Naive B cell (primary cell): ENCODE results near the gene INSYN1. TPM values are rescaled to one million over a fixed set of nuclear protein-coding genes. Genes with fewer than 3 reads are reported as not detected.
A peak's percentile ranks its signal among the peaks of the same experiment; 100 is the strongest.
"Not testable (repeated sequence)": the region's sequence is repeated elsewhere in the genome, so short reads cannot be mapped to it uniquely, and the experiment has no call there.

Experiments used
- ATAC-seq, 2 donors: fragments of 150-1000 bp; cut with Tn5 transposase; 2 replicates each; pipeline ENCODE4 v1.10.0; 2021; ENCODE audit warnings: low read depth in 2 of 2, mild to moderate bottlenecking in 2 of 2, moderate library complexity in 2 of 2
- DNase-seq: peaks from one replicate; pipeline ENCODE4 v3.0.0; 2022
- H3K27ac Mint-ChIP-seq, 6 donors: one replicate each; pipeline ENCODE4 v1.8.0; 2020 to 2022; ENCODE audit warnings: mild to moderate bottlenecking in 6 of 6, mixed read lengths in 6 of 6, moderate library complexity in 5 of 6, inconsistent platforms in 2 of 6
- H3K27me3 Mint-ChIP-seq, 3 donors: one replicate each; pipeline ENCODE4 v1.8.0; 2021 to 2022; ENCODE audit warnings: mixed read lengths in 3 of 3, mild to moderate bottlenecking in 1 of 3
- H3K36me3 Mint-ChIP-seq, 2 donors: one replicate each; pipeline ENCODE4 v1.8.0; 2020 to 2022; ENCODE audit warnings: mixed read lengths in 2 of 2, inconsistent platforms in 1 of 2, mild to moderate bottlenecking in 1 of 2
- H3K4me1 Mint-ChIP-seq, 3 donors: one replicate each; pipeline ENCODE4 v1.8.0; 2020 to 2022; ENCODE audit warnings: mixed read lengths in 3 of 3, inconsistent platforms in 1 of 3, mild to moderate bottlenecking in 1 of 3, moderate library complexity in 1 of 3
- H3K4me3 Mint-ChIP-seq, 8 donors: one replicate each; pipeline ENCODE4 v1.8.0; 2020 to 2022; ENCODE audit warnings: mild to moderate bottlenecking in 8 of 8, mixed read lengths in 8 of 8, moderate library complexity in 8 of 8, inconsistent platforms in 2 of 8
- H3K9me3 Mint-ChIP-seq, 7 donors: one replicate each; pipeline ENCODE4 v1.8.0; 2020 to 2022; ENCODE audit warnings: mixed read lengths in 7 of 7, mild to moderate bottlenecking in 5 of 7, inconsistent platforms in 2 of 7, moderate library complexity in 1 of 7
- polyA plus RNA-seq, 6 donors: library from polyadenylated mRNA; unstranded; fragments of 300-500 nt; fragmentation: Illumina TruSeq; gene quantifications; one replicate each; pipeline ENCODE4 v1.2.3, GENCODE V29; 2021; ENCODE audit warnings: low read depth in 6 of 6

Gene INSYN1, protein sequence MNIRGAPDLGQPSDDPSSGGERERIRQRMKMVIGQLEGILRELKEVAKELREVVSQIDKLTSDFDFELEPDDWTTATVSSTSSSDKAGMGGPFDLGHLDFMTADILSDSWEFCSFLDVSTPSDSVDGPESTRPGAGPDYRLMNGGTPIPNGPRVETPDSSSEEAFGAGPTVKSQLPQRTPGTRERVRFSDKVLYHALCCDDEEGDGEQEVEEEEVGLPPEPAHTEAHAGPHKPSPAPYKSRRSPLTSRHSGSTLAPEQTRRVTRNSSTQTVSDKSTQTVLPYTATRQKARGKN
- polyA plus RNA-seq, result not detected

DNA sequence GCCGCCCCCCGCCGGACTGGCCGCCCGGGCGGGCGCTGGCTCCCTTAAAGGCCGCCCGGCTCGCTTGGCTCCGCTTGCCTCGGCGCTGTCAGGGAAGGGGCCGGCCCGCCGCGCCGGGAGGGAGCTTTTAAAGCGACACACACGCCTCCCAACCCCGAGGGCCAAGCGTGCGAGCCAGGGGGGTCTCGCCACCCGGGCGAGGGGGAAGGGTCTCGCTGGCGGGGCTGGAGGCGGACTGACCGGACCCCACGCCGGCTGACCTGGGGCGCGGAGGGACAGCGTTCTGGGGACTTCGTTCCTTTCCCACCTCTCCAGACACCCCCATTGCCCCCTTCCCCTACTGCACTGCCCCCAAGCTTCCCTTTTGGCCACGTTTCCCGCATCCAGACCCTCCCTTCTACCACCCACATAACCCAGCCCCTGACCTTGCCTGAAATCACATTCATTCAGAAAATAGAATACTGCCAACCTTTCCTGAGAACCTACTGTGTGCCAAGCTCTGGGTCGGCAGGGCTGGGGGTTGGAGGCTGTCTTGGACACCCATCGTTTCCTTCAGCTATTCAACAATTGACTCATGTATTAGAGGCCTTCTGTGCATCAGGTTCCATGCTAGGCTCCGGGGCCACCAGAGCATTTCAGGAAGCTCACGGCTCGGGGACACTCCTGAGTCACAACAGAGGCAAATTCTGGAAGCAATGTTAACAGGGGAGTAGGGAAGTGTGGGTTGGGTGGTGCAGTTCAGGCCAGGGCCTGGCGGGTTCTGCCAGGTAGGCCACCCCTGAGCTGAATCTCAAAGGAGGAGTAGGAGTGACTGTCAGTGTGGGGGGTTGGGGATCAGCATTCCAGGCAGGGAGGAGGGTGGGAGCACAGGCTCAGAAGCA, at the start of gene INSYN1:
Gene INSYN1 (minus strand): TSS at position 102 of the 881 bp plus-strand sequence. CDS start 2,221 bp downstream, outside the sequence.
- peaks cover 0 to 14% of the 10 kb centered on the region in 2 donors for H3K36me3 Mint-ChIP-seq
- ATAC-seq, result no peak
- H3K27ac Mint-ChIP-seq, result no peak within 1 kb of the TSS
- peak within 1 kb of the TSS in 4 of 8 donors; percentile 2 to 50 (median 12) for H3K4me3 Mint-ChIP-seq
- DNase-seq, result no peak
- peaks cover 0 to 3% (median 0%) of the 10 kb centered on the region in 7 donors for H3K9me3 Mint-ChIP-seq
- peaks cover 0 to 8% (median 3%) of the 10 kb centered on the region in 3 donors for H3K4me1 Mint-ChIP-seq
- peaks cover 36 to 66% (median 65%) of the 10 kb centered on the region in 3 donors for H3K27me3 Mint-ChIP-seq

DNA sequence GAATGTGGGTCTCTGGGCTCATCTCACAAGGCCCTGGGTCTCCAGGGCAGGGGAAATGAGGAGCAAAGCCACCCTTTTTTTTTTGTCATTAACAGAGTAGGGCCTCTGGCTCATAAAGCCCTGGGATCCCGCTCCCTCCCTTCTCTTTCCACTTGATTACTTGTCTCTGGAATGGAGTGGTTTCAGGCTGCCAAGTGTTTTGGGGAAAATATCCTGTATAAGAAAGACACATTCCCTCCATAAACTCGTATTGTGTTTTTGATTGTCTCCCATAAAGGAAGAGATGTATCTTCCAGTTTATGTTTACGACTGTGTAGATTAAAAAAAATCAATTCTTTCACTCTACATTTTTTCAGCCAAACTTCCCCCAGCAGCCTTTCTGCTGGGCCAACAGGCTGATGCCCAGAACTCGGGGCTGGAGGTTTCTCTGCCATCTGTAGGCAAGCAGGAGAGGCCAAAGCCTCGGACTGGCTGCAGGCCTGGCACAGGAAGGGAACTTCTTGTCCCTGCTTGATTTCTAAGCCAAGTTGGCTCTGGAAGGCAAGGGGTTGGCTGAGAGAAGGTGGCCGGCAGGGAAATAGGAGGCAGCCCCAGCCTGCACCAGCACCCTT, 49.4 kb upstream of the INSYN1 start:
- Mint-ChIP-seq H3K4me1 (no peaks in the 10 kb centered on the region), H3K27ac (no peak overlapping the region)

DNA sequence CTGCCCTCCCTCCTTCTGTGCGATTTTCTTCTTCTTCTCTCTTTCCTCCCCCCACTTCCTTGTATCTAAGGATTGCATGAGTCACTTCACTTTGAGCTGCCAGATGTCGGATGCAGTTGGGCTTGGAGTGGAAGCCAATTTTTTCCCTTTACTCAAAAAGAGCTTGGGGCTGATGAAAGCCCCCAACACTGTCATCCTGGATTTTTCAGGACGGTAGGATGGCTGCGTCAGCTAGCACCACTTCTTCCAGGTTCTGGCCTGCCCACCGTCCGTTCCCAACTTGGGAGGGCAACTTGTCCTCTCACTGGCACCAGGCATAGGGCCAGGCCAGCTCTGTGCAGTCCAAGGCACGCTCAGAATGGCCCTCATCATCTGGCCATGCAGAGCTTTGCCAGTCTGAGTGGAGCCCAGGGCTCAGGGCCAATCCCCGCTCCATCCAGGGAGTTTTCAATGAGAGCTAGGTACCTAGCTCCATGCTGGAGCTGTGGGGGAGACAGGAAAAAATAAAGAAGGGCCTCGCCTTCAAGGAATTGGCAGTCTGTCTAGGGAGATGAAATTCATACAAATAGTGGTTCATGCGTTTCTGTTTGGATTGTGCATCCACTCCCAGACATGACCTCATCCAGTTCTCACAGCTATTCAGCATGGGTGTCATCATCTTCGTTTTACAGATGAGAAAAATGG, 47.7 kb upstream of the INSYN1 start:
- Mint-ChIP-seq H3K9me3 (no peaks in the 10 kb centered on the region), H3K4me3 (no peak overlapping the region), H3K27ac (no peak overlapping the region), H3K4me1 (no peaks in the 10 kb centered on the region), H3K27me3 (peaks cover 4 to 16% (median 16%) of the 10 kb centered on the region in 3 donors), H3K36me3 (no peaks in the 10 kb centered on the region)
- DNase-seq (no peak), ATAC-seq (no peak)

More for the DNA sequence above, 49.4 kb upstream of the INSYN1 start:
- Mint-ChIP-seq H3K9me3 (no peaks in the 10 kb centered on the region), H3K36me3 (no peaks in the 10 kb centered on the region), H3K4me3 (no peak overlapping the region), H3K27me3 (peaks cover 4 to 25% (median 16%) of the 10 kb centered on the region in 3 donors)
- DNase-seq, result no peak
- ATAC-seq, result no peak

DNA sequence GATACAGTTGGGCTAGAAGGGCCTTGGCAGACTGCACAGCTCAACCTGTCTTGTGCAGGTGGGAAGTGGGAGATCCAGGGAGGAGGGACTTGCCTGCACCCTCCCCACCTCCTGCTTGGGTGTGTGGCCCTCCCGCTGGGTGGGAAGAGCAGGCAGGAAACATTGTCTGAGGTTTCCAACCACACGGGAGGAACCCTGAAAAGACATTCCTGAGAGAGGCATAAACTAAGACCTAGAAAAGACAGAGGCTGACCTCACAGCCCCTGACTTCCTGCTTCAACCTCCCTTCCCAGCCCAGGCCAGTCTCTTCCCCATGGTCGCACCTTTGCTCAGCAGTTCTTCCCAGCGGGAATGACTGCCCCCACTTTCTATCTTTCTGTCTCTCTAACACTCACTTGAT, 46.3 kb upstream of the INSYN1 start:
- Mint-ChIP-seq H3K4me1 (no peaks in the 10 kb centered on the region), H3K36me3 (no peaks in the 10 kb centered on the region), H3K9me3 (no peaks in the 10 kb centered on the region), H3K27ac (no peak overlapping the region), H3K27me3 (peaks cover 9 to 16% (median 10%) of the 10 kb centered on the region in 3 donors), H3K4me3 (no peak overlapping the region)
- DNase-seq (no peak), ATAC-seq (no peak)

DNA sequence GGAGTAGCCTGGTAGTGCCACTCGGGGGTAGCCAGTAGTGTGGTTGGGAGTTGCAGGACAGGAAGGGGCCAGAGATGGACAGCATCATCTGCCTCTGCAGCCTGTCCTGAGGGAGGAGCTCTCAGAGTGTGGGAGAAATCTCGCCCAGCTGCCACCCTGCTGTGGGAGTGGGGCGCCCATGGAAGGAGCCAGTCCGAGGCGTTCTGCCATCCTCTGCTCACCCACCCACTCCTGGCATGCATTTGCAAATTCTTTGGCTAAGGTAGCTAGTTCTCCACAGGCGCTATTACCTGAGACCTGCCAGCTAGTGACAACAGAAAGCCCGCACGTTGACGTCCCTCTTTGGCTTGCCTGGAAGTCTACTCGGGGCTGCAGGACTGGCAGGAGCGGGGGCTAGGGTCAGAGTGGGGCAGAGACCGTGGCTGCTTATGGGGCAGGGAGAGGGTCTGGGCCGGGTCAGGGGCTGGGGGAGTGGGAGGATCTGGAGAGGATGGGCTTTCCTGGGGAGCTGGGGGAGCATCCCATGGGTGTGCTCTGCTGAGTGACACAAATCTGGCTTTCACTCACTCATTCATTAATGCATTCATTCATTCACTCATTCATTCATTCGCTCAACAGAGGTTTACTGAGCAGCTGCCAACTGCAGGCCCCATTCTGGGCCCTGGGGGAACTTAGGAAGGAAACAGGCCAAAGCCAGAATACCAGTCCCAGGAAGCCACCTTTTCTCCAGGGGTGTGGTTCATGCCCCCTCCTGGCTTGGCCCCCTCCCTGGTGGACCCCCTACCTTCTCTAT, 44.4 kb upstream of the INSYN1 start:
- no peaks in the 10 kb centered on the region for H3K36me3 Mint-ChIP-seq
- no peak overlapping the region for H3K27ac Mint-ChIP-seq
- DNase-seq (no peak), ATAC-seq (no peak)
- H3K27me3 Mint-ChIP-seq, result peaks cover 9 to 26% (median 19%) of the 10 kb centered on the region in 3 donors
- peak overlapping the region in 1 of 8 donors; percentile 22 for H3K4me3 Mint-ChIP-seq
- H3K9me3 Mint-ChIP-seq, result no peaks in the 10 kb centered on the region
- H3K4me1 Mint-ChIP-seq, result no peaks in the 10 kb centered on the region

DNA sequence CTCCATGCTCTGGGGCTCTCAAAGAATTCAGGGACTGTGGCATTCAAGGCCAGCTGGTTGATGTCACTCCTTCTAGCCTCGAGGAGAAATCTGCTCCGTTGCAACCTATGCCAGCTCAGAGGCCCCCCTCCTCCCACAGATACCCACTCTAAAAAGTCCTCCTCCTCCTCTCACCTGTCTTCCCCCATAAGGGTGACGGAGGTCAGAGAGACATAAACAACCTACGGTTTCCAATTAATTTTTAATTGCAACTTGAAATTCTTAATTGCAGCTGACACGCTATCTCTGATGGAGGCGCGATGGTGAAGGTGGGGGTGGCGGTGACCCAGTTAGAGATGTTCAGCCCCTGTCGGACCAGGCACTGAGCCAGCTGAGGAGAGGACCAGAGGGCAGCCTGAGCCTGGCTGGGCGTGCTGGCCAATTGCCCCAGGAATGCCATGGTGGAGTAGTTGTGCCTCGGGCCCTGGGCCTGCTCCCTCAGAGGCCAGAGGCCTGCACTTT, 43.2 kb upstream of the INSYN1 start:
- no peak for DNase-seq
- H3K27me3 Mint-ChIP-seq, result peaks cover 9 to 23% (median 17%) of the 10 kb centered on the region in 3 donors
- H3K36me3 Mint-ChIP-seq, result no peaks in the 10 kb centered on the region

DNA sequence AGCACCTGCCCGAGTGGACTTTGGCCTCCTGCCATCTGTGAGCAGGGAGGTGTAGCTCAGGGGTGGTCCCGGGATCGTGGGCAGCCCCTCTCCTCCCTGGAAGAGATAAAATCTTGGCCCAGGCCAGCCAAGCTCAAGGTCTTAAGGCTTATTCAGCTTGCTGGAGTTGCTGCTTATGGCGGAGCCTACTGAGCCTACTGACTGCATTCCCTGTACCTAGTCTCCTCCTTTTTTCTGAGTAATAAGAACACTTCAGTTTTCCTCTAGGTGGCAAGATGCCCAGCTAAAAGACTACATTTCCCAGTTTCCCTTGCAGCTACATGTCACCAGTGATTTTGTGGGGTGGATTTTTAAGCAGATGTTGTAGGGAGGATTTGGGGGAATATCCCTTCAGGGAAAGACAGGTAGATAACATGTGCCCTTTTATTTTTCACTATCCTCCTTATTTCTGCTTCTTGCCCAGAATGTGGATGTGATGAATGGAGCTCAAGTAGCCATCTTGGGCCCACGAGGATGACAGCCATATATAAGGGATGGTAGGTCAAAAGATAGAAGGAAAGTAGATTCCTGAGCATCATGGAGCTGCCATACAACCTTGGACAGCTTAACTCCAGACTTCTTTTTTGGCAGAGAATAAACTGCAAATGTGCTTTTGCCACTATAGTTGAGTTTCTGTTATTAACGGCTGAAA, 41.4 kb upstream of the INSYN1 start:
- Mint-ChIP-seq H3K27me3 (peaks cover 12 to 19% (median 12%) of the 10 kb centered on the region in 3 donors), H3K4me3 (no peak overlapping the region), H3K9me3 (no peaks in the 10 kb centered on the region), H3K36me3 (no peaks in the 10 kb centered on the region), H3K27ac (no peak overlapping the region), H3K4me1 (no peaks in the 10 kb centered on the region)
- ATAC-seq (no peak), DNase-seq (no peak)

More for the DNA sequence above, 43.2 kb upstream of the INSYN1 start:
- H3K27ac Mint-ChIP-seq, result no peak overlapping the region
- no peaks in the 10 kb centered on the region for H3K9me3 Mint-ChIP-seq
- H3K4me3 Mint-ChIP-seq, result no peak overlapping the region
- H3K4me1 Mint-ChIP-seq, result no peaks in the 10 kb centered on the region
- no peak for ATAC-seq

DNA sequence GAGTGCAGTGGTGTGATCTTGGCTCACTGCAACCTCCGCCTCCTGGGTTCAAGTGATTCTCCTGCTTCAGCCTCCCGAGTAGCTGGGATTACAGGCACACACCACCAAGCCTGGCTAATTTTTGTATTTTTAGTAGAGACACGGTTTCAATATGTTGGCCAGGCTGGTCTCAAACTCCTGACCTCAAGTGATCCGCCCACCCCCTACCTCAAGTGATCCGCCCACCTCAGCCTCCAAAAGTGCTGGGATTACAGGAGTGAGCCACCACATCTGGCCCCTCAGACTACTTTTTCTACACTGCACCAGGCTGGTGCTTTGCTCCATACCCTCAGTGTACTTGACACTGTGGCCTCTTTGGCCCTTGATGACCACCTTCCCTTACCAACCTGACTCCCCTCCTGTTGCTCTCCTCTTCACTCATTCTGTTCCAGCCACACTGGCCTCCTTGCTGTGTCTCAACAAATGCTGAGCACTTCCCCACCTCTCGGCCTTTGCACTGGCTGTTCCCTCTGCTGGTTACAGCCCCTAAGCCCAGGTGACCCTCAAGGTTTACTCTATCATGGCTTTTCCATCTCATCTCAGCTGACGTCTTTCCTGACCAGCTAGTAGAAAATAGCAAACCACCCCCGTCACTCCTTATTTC, 39.9 kb upstream of the INSYN1 start:
- not testable (repeated sequence) for ATAC-seq, H3K4me1 Mint-ChIP-seq, H3K36me3 Mint-ChIP-seq, H3K9me3 Mint-ChIP-seq, DNase-seq
- Mint-ChIP-seq H3K27ac (peak overlapping the region in 1 of 6 donors; percentile 22), H3K4me3 (peak overlapping the region in 1 of 8 donors; percentile 47), H3K27me3 (peaks cover 12 to 22% (median 18%) of the 10 kb centered on the region in 3 donors)

DNA sequence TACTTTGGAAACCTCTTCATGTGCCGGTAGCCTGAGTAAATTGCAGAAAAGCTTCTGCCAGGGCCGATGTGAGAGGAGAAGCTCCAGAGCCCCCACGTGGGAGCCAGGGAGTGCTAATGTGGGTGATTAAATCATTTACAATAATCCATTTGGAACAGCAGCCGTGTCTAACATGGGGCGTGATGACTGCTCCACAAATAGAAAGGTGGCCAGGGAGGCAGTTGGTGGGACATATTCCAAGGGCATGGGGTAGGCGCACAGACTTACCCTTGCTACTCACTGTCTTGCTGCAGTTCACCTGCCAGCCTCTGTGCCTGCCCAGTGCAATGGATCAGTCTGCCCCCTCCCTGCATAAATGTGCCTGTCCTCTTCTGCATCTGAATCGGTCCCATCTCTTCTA, 39.3 kb upstream of the INSYN1 start:
- H3K4me1 Mint-ChIP-seq, result no peaks in the 10 kb centered on the region
- no peak overlapping the region for H3K27ac Mint-ChIP-seq
- no peak overlapping the region for H3K4me3 Mint-ChIP-seq
- H3K36me3 Mint-ChIP-seq, result no peaks in the 10 kb centered on the region
- DNase-seq (no peak), ATAC-seq (no peak)
- no peaks in the 10 kb centered on the region for H3K9me3 Mint-ChIP-seq
- H3K27me3 Mint-ChIP-seq, result peaks cover 16 to 22% (median 18%) of the 10 kb centered on the region in 3 donors

DNA sequence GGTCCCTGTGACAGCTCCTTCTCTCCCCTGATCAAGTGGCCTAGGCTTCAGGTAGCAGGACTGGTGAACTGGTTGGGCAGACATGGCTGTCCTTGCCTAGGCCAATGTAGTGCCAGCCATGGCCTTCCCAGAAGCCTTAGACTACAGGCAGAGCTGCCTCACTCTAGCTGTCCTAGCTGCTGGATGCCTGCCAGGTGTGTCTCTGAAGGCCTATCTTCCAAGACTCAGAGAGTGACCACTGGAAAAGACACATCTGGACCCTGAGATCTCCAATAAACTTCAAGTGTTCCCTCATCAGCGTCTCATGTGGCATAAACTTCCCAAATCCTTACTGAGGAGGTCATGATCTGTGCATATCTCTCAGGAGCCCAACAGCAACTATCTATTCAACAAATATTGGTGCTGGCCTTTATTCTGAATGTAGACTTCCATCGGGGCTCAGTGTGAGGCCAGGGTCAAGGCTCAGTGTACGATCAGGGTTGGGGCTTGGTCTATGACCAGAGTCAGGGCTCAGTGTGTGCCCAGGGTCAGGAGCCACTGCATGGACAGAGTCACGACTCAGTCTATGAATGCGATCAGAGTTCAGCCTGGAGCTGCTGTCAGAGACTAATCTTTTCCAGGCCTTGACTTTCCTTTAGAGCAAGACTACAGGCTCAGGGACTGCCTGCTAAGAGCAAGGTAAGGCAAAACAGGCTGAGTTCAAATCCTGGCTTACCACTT, 36.5 kb upstream of the INSYN1 start:
- H3K27me3 Mint-ChIP-seq, result peaks cover 13 to 22% (median 17%) of the 10 kb centered on the region in 3 donors
- H3K36me3 Mint-ChIP-seq, result no peaks in the 10 kb centered on the region
- ATAC-seq (no peak), DNase-seq (no peak)
- H3K4me3 Mint-ChIP-seq, result no peak overlapping the region
- no peaks in the 10 kb centered on the region for H3K4me1 Mint-ChIP-seq
- H3K27ac Mint-ChIP-seq, result no peak overlapping the region
- H3K9me3 Mint-ChIP-seq, result no peaks in the 10 kb centered on the region

DNA sequence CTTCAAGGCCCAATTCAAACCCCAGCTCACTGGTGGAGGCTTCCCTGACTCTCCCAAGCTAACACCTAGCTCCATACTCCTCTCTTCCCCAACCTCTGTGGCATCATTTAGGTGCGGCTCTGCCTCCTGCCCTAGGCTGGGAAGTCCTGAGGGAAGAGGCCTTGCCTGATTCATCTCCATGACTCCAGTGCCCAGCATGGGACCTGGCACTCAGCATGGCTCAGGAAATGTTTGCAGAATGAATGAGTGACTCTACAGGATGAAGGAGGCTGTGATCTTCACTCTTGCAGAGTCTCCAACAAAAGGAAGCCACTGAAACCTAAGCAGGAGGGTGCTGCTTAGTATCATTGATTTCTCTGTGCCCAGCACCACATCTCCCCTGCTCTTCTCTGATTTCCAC, 34.5 kb upstream of the INSYN1 start:
- H3K36me3 Mint-ChIP-seq, result no peaks in the 10 kb centered on the region
- H3K27me3 Mint-ChIP-seq, result peaks cover 9 to 14% (median 9%) of the 10 kb centered on the region in 3 donors
- H3K4me3 Mint-ChIP-seq, result no peak overlapping the region
- ATAC-seq, result no peak
- no peak overlapping the region for H3K27ac Mint-ChIP-seq
- H3K9me3 Mint-ChIP-seq, result no peaks in the 10 kb centered on the region
- H3K4me1 Mint-ChIP-seq, result no peaks in the 10 kb centered on the region
- DNase-seq, result no peak
